PC-3 (cell line): Measurements from ENCODE around the gene SH2B3.

Experiments
- EZH2 ChIP-seq: fragments of 300-600 bp; sonication (generic); IDR thresholded peaks from one replicate; pipeline ENCODE4 v1.6.1; 2017; ENCODE audit warnings: antibody characterized with exemption, mild to moderate bottlenecking, low read length; ENCODE audit not compliant: unreplicated experiment
- TF ChIP-seq, protein P1 (sequence below): fragments of 300-600 bp; sonication (generic); conservative IDR thresholded peaks from 2 replicates; pipeline ENCODE4 v1.5.1; 2017; ENCODE audit warnings: antibody characterized with exemption, low read depth, mild to moderate bottlenecking, low read length

DNA sequence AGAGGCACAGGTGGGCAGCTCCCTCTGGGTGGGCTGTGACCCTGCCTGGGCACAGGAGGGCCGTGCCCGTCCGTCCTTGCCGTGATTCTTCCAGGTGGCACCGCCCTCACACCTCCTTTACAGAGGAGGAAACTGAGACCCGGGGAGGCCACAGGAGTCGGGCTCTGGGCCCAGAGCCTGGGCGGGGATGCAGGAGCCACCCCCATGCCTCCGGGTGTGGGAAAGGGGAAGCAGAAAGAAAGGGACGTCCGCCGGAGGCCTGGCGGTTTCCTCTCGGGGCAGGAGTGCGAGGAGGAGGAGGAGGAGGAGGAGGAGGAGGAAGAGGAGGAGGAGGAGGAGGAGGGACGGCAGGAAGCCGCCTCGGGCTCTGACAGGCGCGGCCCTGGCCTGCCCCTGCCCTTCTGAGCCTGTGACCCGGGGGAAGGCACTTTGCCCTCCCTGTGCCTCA is 23.0 kb downstream of the SH2B3 start:
- TF ChIP-seq EZH2, result no peak
- TF ChIP-seq, protein P1, sequence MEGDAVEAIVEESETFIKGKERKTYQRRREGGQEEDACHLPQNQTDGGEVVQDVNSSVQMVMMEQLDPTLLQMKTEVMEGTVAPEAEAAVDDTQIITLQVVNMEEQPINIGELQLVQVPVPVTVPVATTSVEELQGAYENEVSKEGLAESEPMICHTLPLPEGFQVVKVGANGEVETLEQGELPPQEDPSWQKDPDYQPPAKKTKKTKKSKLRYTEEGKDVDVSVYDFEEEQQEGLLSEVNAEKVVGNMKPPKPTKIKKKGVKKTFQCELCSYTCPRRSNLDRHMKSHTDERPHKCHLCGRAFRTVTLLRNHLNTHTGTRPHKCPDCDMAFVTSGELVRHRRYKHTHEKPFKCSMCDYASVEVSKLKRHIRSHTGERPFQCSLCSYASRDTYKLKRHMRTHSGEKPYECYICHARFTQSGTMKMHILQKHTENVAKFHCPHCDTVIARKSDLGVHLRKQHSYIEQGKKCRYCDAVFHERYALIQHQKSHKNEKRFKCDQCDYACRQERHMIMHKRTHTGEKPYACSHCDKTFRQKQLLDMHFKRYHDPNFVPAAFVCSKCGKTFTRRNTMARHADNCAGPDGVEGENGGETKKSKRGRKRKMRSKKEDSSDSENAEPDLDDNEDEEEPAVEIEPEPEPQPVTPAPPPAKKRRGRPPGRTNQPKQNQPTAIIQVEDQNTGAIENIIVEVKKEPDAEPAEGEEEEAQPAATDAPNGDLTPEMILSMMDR, result no peak
